ENCODE measurements around the gene ARSD.

ARSD gene

GRCh38 chrX:2883770-2884169 is 45.4 kb downstream of the ARSD start:
- TF ChIP-seq, protein P1, sequence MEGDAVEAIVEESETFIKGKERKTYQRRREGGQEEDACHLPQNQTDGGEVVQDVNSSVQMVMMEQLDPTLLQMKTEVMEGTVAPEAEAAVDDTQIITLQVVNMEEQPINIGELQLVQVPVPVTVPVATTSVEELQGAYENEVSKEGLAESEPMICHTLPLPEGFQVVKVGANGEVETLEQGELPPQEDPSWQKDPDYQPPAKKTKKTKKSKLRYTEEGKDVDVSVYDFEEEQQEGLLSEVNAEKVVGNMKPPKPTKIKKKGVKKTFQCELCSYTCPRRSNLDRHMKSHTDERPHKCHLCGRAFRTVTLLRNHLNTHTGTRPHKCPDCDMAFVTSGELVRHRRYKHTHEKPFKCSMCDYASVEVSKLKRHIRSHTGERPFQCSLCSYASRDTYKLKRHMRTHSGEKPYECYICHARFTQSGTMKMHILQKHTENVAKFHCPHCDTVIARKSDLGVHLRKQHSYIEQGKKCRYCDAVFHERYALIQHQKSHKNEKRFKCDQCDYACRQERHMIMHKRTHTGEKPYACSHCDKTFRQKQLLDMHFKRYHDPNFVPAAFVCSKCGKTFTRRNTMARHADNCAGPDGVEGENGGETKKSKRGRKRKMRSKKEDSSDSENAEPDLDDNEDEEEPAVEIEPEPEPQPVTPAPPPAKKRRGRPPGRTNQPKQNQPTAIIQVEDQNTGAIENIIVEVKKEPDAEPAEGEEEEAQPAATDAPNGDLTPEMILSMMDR (IDR thresholded peaks at IDR 0.05; ENCODE audit: borderline replicate concordance, control extremely low read depth, extremely low read depth, insufficient read depth, missing control alignments), result no peak
- DNase-seq (ENCODE audit: low spot score), result no peak
- in situ Hi-C loops (cut with MboI; ENCODE audit: low sequenced_read_pairs, unreplicated experiment), result no loop called here

DNA sequence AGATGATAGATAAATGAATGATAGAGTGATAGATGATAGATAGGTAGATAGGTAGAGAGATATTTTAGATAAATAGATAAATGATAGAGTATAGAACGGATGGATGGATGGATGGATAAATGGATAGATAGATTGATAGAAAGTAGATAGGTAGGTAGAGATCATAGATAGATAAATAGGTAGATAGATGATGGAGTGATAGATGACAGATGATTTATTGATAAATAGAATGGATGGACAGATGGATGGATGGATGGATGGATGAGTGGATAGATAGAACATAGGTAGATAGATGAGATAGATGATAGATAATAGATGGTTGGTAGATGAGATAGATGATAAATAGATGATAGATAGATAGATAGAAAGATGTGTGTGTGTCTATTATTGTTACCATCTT is 49.5 kb downstream of the ARSD start:
- no peak for DNase-seq (ENCODE audit: low spot score)
- in situ Hi-C loops (cut with MboI; ENCODE audit: low sequenced_read_pairs, unreplicated experiment), result no loop called here
- TF ChIP-seq, protein P1 (IDR thresholded peaks at IDR 0.05; ENCODE audit: borderline replicate concordance, control extremely low read depth, extremely low read depth, insufficient read depth, missing control alignments), result no peak

DNA sequence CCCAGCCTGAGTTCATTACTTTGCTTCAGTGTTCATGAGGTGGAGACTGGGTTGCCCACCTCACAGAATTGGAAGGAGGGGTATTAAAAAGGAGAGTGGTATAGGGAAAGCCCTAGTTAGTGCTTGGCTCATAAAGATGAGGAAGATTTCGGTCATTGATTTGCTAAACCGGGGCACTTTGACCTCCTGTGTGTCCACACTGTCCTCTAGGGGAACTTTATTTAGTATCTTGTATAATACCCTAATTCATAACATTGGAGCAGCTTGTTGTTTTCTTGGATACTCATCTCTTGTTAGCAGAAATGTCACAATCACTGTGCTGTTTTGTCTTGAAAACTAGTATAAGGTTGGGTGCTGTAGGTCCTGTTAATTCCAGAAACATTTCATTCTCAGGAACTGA is 50.6 kb downstream of the ARSD start:
- TF ChIP-seq, protein P1 (IDR thresholded peaks at IDR 0.05; ENCODE audit: borderline replicate concordance, control extremely low read depth, extremely low read depth, insufficient read depth, missing control alignments), result no peak
- in situ Hi-C loops (cut with MboI; ENCODE audit: low sequenced_read_pairs, unreplicated experiment), result no loop called here
- DNase-seq (ENCODE audit: low spot score), result no peak

GRCh38 chrX:2875798-2876399 is 53.2 kb downstream of the ARSD start:
- TF ChIP-seq, protein P1 (IDR thresholded peaks at IDR 0.05; ENCODE audit: borderline replicate concordance, control extremely low read depth, extremely low read depth, insufficient read depth, missing control alignments), result peak; percentile 5
- in situ Hi-C loops (cut with MboI; ENCODE audit: low sequenced_read_pairs, unreplicated experiment), result no loop called here
- no peak for DNase-seq (ENCODE audit: low spot score)

DNA sequence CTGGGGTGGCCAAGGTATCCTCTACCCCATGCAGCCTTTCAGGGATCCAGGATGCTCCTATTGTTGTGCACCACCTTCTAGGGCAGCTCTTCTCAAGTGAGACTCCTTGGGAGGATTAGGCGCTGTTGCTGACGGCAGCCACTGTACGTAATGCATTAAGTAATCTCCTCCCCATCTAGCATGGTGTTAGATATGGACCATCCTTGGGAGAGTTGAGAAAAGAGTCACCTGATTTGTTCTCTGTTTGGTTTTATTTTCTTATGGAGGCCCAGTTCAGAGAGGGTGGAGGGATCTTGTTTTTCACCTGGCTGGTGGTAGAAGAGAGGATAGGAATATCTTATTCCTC is 54.0 kb downstream of the ARSD start:
- TF ChIP-seq, protein P1 (IDR thresholded peaks at IDR 0.05; ENCODE audit: borderline replicate concordance, control extremely low read depth, extremely low read depth, insufficient read depth, missing control alignments), result no peak
- DNase-seq (ENCODE audit: low spot score), result no peak
- in situ Hi-C loops (cut with MboI; ENCODE audit: low sequenced_read_pairs, unreplicated experiment), result no loop called here

DNA sequence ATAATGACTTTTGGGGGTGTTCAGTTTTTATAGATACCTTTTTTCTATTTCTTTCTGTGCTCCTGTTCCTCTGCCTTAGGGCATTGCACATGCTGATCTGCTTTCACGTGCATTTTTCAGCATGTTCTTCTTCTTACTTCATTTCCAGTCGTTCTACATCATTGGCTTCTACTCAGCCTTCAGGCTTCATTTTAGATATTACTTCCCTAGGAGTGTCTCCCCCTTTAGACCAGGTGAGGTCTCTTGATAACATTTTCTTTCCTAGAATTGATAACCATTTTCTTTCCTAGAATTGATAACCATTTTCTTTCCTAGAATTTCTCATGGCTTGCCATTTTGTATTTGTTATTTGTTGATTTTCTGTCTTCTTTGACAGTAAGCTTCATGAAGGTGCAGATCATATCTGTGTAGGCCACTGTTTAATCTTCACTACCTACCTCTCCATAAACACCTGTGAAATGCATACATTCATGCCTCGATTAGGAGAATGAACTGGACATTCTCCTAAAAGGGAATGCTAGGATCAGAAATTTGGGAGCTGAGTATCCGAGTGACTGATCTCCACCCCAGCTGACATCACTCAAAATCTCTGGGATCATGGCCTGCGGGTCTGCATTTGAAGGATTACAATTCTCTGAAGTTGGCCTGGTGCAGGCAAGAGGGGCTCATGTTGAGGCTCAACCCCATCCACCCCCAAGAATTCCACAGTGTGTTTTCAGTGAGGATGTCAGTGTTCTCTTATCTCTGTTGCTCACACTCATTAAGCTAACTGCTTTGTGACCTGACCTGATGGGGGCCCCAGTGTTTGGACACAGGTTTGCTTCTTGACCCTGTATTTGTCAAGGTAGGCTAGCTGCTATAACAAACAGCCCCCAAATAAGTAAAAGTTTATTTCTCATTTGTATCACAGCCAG is 54.7 kb downstream of the ARSD start:
- no peak for DNase-seq (ENCODE audit: low spot score)
- TF ChIP-seq, protein P1 (IDR thresholded peaks at IDR 0.05; ENCODE audit: borderline replicate concordance, control extremely low read depth, extremely low read depth, insufficient read depth, missing control alignments), result no peak
- in situ Hi-C loops (cut with MboI; ENCODE audit: low sequenced_read_pairs, unreplicated experiment), result no loop called here
